ENCODE results near the gene KCNIP3. TPM values are rescaled to one million over a fixed set of nuclear protein-coding genes. Genes with fewer than 3 reads are reported as not detected.

KCNIP3 gene
- total RNA-seq, 2 experiments from 2014 or later = not detected

- Mint-ChIP-seq H3K27me3 (no peaks in the 10 kb centered on the region), H3K4me3 (no peak overlapping the region), H3K4me1 (ENCODE audit: low read depth) (no peaks in the 10 kb centered on the region), H3K36me3 (no peaks in the 10 kb centered on the region), H3K27ac (no peak overlapping the region), H3K9me3 (no peaks in the 10 kb centered on the region)
- ChIA-PET POLR2A (no interaction called here), CTCF (interaction anchor here (1.0 kb wide), 1 partner anchor 14 kb away, joined by 4 read pairs; no protein-coding TSS in a partner anchor)
- no peak for DNase-seq
- intact Hi-C loops (cut with micrococcal nuclease) = no loop called here
Measured at GRCh38 chr2:95331606-95332005, 34.5 kb downstream of the KCNIP3 start.

DNA sequence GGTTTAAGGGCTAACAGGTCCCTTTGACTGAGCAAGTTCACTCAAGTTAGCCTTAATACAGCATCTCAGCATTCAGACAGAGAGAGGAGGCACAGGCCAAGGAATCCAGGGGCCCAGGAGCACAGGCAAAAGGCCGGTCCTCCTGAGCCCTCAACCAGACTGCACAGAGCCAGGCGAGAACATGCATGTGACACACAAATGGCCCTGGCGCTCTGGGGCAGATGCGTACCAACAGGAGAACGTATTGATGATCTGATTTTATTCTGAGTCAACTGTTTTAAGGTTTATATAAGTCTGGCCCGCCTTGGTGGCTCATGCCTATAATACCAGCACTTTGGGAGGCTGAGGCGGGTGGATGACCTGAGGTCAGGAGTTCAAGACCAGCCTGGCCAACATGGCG, 34.9 kb downstream of the KCNIP3 start:
- Mint-ChIP-seq H3K4me1 (ENCODE audit: low read depth) (no peaks in the 10 kb centered on the region), H3K27me3 (no peaks in the 10 kb centered on the region), H3K36me3 (no peaks in the 10 kb centered on the region), H3K9me3 (no peaks in the 10 kb centered on the region), H3K27ac (no peak overlapping the region), H3K4me3 (no peak overlapping the region)
- ChIA-PET POLR2A (no interaction called here), CTCF (no interaction called here)
- DNase-seq = no peak
- intact Hi-C loops (cut with micrococcal nuclease) = no loop called here

- DNase-seq = no peak
- ChIA-PET POLR2A (no interaction called here), CTCF (no interaction called here)
- intact Hi-C loops (cut with micrococcal nuclease) = no loop called here
- H3K9me3 Mint-ChIP-seq = no peaks in the 10 kb centered on the region
- H3K4me3 Mint-ChIP-seq = no peak overlapping the region
- H3K36me3 Mint-ChIP-seq = no peaks in the 10 kb centered on the region
- no peak overlapping the region for H3K27ac Mint-ChIP-seq
- H3K4me1 Mint-ChIP-seq (ENCODE audit: low read depth) = no peaks in the 10 kb centered on the region
- H3K27me3 Mint-ChIP-seq = no peaks in the 10 kb centered on the region
Measured at GRCh38 chr2:95333056-95333455, 35.9 kb downstream of the KCNIP3 start.

- no peaks in the 10 kb centered on the region for H3K27me3 Mint-ChIP-seq
- ChIA-PET CTCF (interaction anchor here (2.7 kb wide), 1 partner anchor 12 kb away, joined by 11 read pairs; no protein-coding TSS in a partner anchor), POLR2A (no interaction called here)
- no peaks in the 10 kb centered on the region for H3K4me1 Mint-ChIP-seq (ENCODE audit: low read depth)
- DNase-seq = no peak
- H3K4me3 Mint-ChIP-seq = no peak overlapping the region
- no peaks in the 10 kb centered on the region for H3K36me3 Mint-ChIP-seq
- intact Hi-C loops (cut with micrococcal nuclease) = no loop called here
- H3K9me3 Mint-ChIP-seq = no peaks in the 10 kb centered on the region
- no peak overlapping the region for H3K27ac Mint-ChIP-seq
Measured at GRCh38 chr2:95333888-95334338, 36.8 kb downstream of the KCNIP3 start.

DNA sequence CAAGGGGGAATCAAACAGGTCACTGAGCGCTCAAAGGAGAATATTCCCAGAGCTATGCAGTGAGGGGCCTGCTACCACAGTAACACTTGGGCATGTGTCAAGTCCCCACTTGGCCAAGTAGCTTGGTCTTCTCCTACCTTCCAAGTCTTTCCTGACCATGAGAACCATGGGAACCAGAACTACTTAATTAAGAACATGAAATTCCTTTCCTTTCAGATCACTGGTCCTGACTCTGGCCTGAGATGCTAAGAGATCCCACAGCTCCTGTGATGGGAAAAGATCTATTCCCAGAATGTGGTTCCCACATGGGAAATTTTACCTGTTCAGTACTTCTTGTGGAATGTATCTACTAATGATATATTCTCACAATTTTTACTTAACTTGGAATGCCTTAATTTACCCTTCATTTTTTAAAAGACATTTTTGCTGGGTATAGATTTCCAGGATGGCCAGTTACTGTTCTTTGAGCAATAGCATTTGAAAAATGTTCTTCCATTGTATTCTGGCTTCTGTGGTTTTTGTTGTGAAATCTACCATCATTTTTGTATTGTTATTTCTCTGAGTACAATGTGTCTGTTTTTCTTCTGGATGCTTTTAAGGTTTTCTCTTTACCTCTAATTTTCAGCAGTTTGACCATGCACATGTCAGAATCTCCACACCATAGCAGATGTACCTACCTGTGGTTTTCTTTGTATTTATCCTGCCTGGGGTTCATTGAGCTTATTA, 37.9 kb downstream of the KCNIP3 start:
- ChIA-PET POLR2A (no interaction called here), CTCF (interaction anchor here (2.7 kb wide), 1 partner anchor 10 kb away, joined by 11 read pairs; no protein-coding TSS in a partner anchor)
- Mint-ChIP-seq H3K4me1 (ENCODE audit: low read depth) (no peaks in the 10 kb centered on the region), H3K27me3 (peaks cover 3% of the 10 kb centered on the region), H3K4me3 (no peak overlapping the region), H3K36me3 (no peaks in the 10 kb centered on the region), H3K9me3 (no peaks in the 10 kb centered on the region), H3K27ac (no peak overlapping the region)
- intact Hi-C loops (cut with micrococcal nuclease) = no loop called here
- no peak for DNase-seq

GRCh38 chr2:95336406-95336805, 39.3 kb downstream of the KCNIP3 start:
- CTCF ChIA-PET = interaction anchor here (2.7 kb wide), 1 partner anchor 9 kb away, joined by 11 read pairs; no protein-coding TSS in a partner anchor
- POLR2A ChIA-PET = no interaction called here

GRCh38 chr2:95337829-95338228, 40.7 kb downstream of the KCNIP3 start:
- POLR2A ChIA-PET = no interaction called here
- no peaks in the 10 kb centered on the region for H3K4me1 Mint-ChIP-seq (ENCODE audit: low read depth)
- CTCF ChIA-PET = no interaction called here
- intact Hi-C loops (cut with micrococcal nuclease) = no loop called here
- no peaks in the 10 kb centered on the region for H3K36me3 Mint-ChIP-seq
- no peaks in the 10 kb centered on the region for H3K9me3 Mint-ChIP-seq
- H3K27ac Mint-ChIP-seq = no peak overlapping the region
- DNase-seq = no peak
- H3K4me3 Mint-ChIP-seq = no peak overlapping the region
- peaks cover 9% of the 10 kb centered on the region for H3K27me3 Mint-ChIP-seq

More at GRCh38 chr2:95336406-95336805, 39.3 kb downstream of the KCNIP3 start:
- H3K36me3 Mint-ChIP-seq = no peaks in the 10 kb centered on the region
- no peaks in the 10 kb centered on the region for H3K4me1 Mint-ChIP-seq (ENCODE audit: low read depth)
- H3K27ac Mint-ChIP-seq = no peak overlapping the region
- no peaks in the 10 kb centered on the region for H3K9me3 Mint-ChIP-seq
- DNase-seq = no peak
- intact Hi-C loops (cut with micrococcal nuclease) = no loop called here
- H3K4me3 Mint-ChIP-seq = no peak overlapping the region
- peaks cover 4% of the 10 kb centered on the region for H3K27me3 Mint-ChIP-seq

GRCh38 chr2:95342556-95343320, 45.6 kb downstream of the KCNIP3 start:
- Mint-ChIP-seq H3K27ac (no peak overlapping the region), H3K4me3 (no peak overlapping the region)
- CTCF ChIA-PET = interaction anchor here (1.1 kb wide), 1 partner anchor 320 kb away, joined by 3 read pairs; no protein-coding TSS in a partner anchor

DNA sequence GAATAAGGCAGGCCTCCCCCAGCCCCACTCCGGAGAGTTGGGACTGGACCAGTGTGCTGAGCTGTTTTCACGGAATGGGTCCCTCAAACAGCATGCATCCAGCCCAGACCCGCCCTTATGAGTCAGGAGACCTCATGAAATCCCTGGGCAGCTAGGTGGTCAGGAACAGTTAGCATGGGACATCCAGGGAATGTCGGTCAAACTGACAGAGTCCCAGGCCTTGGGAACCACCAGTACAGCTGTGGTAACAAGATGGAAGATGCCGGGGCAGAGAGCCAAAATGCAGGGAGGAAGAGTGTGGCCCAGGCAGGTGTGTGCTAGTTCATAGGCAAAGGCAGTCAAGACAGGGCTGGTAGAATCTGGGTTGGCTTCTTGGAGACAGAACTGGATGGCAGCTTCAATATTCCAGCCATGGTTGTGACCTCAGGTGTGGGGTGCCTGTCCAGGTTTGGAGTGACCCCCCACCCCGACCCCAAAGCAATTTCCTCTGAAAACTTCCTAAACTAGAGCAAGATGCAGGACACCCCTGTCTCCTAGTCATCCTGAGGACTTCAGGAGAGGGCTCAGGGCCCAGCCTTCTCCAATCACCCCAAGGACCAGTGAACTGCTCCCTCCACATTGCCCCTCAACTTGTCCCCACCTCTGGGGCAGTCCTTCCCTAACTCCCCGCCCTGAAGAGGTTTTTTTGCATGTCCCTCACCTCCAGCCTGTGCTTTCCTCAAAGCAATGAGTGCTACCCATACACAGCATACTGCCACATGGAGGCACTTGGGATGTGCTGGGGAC, 46.5 kb downstream of the KCNIP3 start:
- no peak overlapping the region for H3K4me3 Mint-ChIP-seq
- no peaks in the 10 kb centered on the region for H3K4me1 Mint-ChIP-seq (ENCODE audit: low read depth)
- ChIA-PET POLR2A (no interaction called here), CTCF (interaction anchor here (2.4 kb wide), 1 partner anchor 58 kb away, joined by 13 read pairs; the partner anchor contains the start of gene FAHD2A)
- peaks cover 44% of the 10 kb centered on the region for H3K27me3 Mint-ChIP-seq
- H3K27ac Mint-ChIP-seq = no peak overlapping the region
- H3K36me3 Mint-ChIP-seq = no peaks in the 10 kb centered on the region
- intact Hi-C loops (cut with micrococcal nuclease) = loop anchor here (2.0 kb wide), 1 partner anchor 385 kb away; no protein-coding TSS in a partner anchor
- no peaks in the 10 kb centered on the region for H3K9me3 Mint-ChIP-seq
- DNase-seq = no peak

More at GRCh38 chr2:95342556-95343320, 45.6 kb downstream of the KCNIP3 start:
- Mint-ChIP-seq H3K4me1 (ENCODE audit: low read depth) (no peaks in the 10 kb centered on the region), H3K36me3 (no peaks in the 10 kb centered on the region), H3K27me3 (peaks cover 39% of the 10 kb centered on the region), H3K9me3 (no peaks in the 10 kb centered on the region)
- intact Hi-C loops (cut with micrococcal nuclease) = no loop called here
- POLR2A ChIA-PET = no interaction called here
- DNase-seq = no peak

GRCh38 chr2:95344215-95344583, 47.1 kb downstream of the KCNIP3 start:
- ChIA-PET CTCF (interaction anchor here (1.8 to 2.4 kb wide), 2 partner anchors 13 to 58 kb away, joined by 4 to 13 read pairs; partner anchors contain the start of gene FAHD2A), POLR2A (no interaction called here)
- Mint-ChIP-seq H3K9me3 (no peaks in the 10 kb centered on the region), H3K4me3 (no peak overlapping the region), H3K4me1 (ENCODE audit: low read depth) (no peaks in the 10 kb centered on the region), H3K27ac (no peak overlapping the region), H3K36me3 (no peaks in the 10 kb centered on the region), H3K27me3 (peaks cover 44% of the 10 kb centered on the region)
- intact Hi-C loops (cut with micrococcal nuclease) = loop anchor here (2.0 kb wide), 1 partner anchor 385 kb away; no protein-coding TSS in a partner anchor
- no peak for DNase-seq

DNA sequence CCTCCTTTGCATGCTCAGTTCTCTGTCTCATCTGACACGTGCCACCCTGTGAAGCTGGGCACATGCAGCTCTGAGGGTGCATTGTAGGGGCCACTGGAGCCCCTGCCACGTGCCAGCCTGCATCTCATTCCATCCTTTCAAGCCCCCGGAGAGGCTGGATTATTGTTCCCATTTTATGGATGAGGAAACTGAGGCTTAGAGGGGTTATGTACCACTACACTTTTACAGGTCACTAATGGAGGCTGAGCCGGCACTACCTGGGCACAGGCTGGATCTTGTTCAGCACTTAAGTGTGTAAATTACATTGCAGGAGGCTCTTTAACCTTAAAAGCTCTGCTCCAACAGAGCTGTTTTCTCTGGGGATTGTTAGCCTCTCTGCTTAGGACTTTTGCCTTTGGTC, 47.5 kb downstream of the KCNIP3 start:
- intact Hi-C loops (cut with micrococcal nuclease) = loop anchor here (2.0 to 5.0 kb wide), 2 partner anchors 183 to 384 kb away; no protein-coding TSS in a partner anchor
- no peak overlapping the region for H3K4me3 Mint-ChIP-seq
- H3K27ac Mint-ChIP-seq = no peak overlapping the region
- no peak for DNase-seq
- H3K4me1 Mint-ChIP-seq (ENCODE audit: low read depth) = no peaks in the 10 kb centered on the region
- ChIA-PET CTCF (interaction anchor here (0.8 to 2.4 kb wide), 14 partner anchors 10 to 388 kb away, joined by 3 to 13 read pairs (median 4); partner anchors contain the start of genes FAHD2A and MAL), POLR2A (no interaction called here)
- peaks cover 43% of the 10 kb centered on the region for H3K27me3 Mint-ChIP-seq
- H3K36me3 Mint-ChIP-seq = no peaks in the 10 kb centered on the region
- H3K9me3 Mint-ChIP-seq = no peaks in the 10 kb centered on the region
